SK-N-SH treated with all-trans-retinoic acid at 6 μM for 48 hours (cell line): Measurements from ENCODE around the gene NHERF2.
A peak's percentile ranks its signal among the peaks of the same experiment; 100 is the strongest.

Experiments used
- ARNTL ChIP-seq: fragments of 450-650 bp; formaldehyde crosslinking; IDR thresholded peaks from 2 replicates; pipeline ENCODE4 v1.5.0; 2020; ENCODE audit warnings: low read depth, mild to moderate bottlenecking, moderate library complexity, borderline replicate concordance
- CSDC2 ChIP-seq: fragments of 250-450 bp; sonication (Bioruptor Pico); IDR thresholded peaks from 2 replicates; pipeline ENCODE4 v1.5.0; 2020; ENCODE audit warnings: mild to moderate bottlenecking, moderate library complexity
- ISL1 ChIP-seq: fragments of 250-450 bp; sonication (Bioruptor Pico); IDR thresholded peaks from 2 replicates; pipeline ENCODE4 v2.1.2; 2022; ENCODE audit warnings: mild to moderate bottlenecking, moderate library complexity
- OSR1 ChIP-seq: fragments of 250-450 bp; sonication (Bioruptor Pico); IDR thresholded peaks from 2 replicates; pipeline ENCODE4 v1.8.0; 2022; ENCODE audit warnings: moderate library complexity, mild to moderate bottlenecking, inconsistent platforms
- PATZ1 ChIP-seq: fragments of 250-450 bp; sonication (Bioruptor Pico); IDR thresholded peaks from 2 replicates; pipeline ENCODE4 v1.8.0; 2020; ENCODE audit warnings: mild to moderate bottlenecking, moderate library complexity, borderline replicate concordance
- POU6F1 ChIP-seq: fragments of 250-450 bp; sonication (Bioruptor Pico); IDR thresholded peaks from 2 replicates; pipeline ENCODE4 v1.8.0; 2021; ENCODE audit warnings: low read depth, mild to moderate bottlenecking, moderate library complexity, borderline replicate concordance
- PPARA ChIP-seq: fragments of 250-450 bp; sonication (Bioruptor Pico); IDR thresholded peaks from 2 replicates; pipeline ENCODE4 v1.5.0; 2020; ENCODE audit warnings: mild to moderate bottlenecking, borderline replicate concordance
- RARB ChIP-seq: fragments of 250-450 bp; sonication (Bioruptor Pico); IDR thresholded peaks from 2 replicates; pipeline ENCODE4 v1.8.0; 2021; ENCODE audit warnings: mild to moderate bottlenecking, moderate library complexity
- TCF4 ChIP-seq: fragments of 250-450 bp; sonication (Bioruptor Pico); IDR thresholded peaks from 2 replicates; pipeline ENCODE4 v1.8.0; 2021; ENCODE audit warnings: mild to moderate bottlenecking, moderate library complexity, borderline replicate concordance
- TOX ChIP-seq: fragments of 250-450 bp; sonication (Bioruptor Pico); IDR thresholded peaks from 2 replicates; pipeline ENCODE4 v1.8.0; 2021; ENCODE audit warnings: mild to moderate bottlenecking, moderate library complexity, borderline replicate concordance
- ZC3H10 ChIP-seq: fragments of 250-450 bp; sonication (Bioruptor Pico); IDR thresholded peaks from 2 replicates; pipeline ENCODE4 v1.5.1; 2021; ENCODE audit warnings: mild to moderate bottlenecking, moderate library complexity
- ZFP3 ChIP-seq: fragments of 250-450 bp; sonication (Bioruptor Pico); IDR thresholded peaks from 2 replicates; pipeline ENCODE4 v1.5.0; 2020; ENCODE audit warnings: mild to moderate bottlenecking, moderate library complexity
- ZFP30 ChIP-seq: fragments of 450-650 bp; formaldehyde crosslinking; IDR thresholded peaks from 2 replicates; pipeline ENCODE4 v1.5.0; 2022; ENCODE audit warnings: mild to moderate bottlenecking, moderate library complexity
- ZNF8 ChIP-seq: fragments of 450-650 bp; formaldehyde crosslinking; IDR thresholded peaks from 2 replicates; pipeline ENCODE4 v1.5.0; 2020; ENCODE audit warnings: mild to moderate bottlenecking, moderate library complexity

GRCh38 chr16:2009791-2010510 lies 16.8 kb upstream of the NHERF2 start, which contains the start of gene ZNF598:
- TF ChIP-seq PATZ1 (CRISPR knock-in tag) (no peak), ISL1 (CRISPR knock-in tag) (no peak), ARNTL (CRISPR knock-in tag) (no peak), ZFP30 (CRISPR knock-in tag) (no peak), CSDC2 (CRISPR knock-in tag) (peak; percentile 75; the same call in 1 of the 2 replicates), TCF4 (CRISPR knock-in tag) (no peak), ZFP3 (CRISPR knock-in tag) (peak; percentile 33; the same call in 1 of the 2 replicates), ZNF8 (CRISPR knock-in tag) (no peak), PPARA (no peak), OSR1 (CRISPR knock-in tag) (no peak), POU6F1 (CRISPR knock-in tag) (no peak), RARB (CRISPR knock-in tag) (no peak), TOX (CRISPR knock-in tag) (no peak), ZC3H10 (no peak)
